GM19468 (cell line): ENCODE data around the gene HSD17B11.
"Not testable (repeated sequence)": the region's sequence is repeated elsewhere in the genome, so short reads cannot be mapped to it uniquely, and the experiment has no call there.

Source experiments
- ATAC-seq: cut with Tn5 transposase; IDR thresholded peaks from one replicate; pipeline ENCODE4 v1.9.1; 2021; ENCODE audit warnings: mild to moderate bottlenecking, moderate library complexity, moderate number of reproducible peaks; ENCODE audit not compliant: unreplicated experiment; ENCODE audit errors: extremely low read depth

HSD17B11 gene, protein sequence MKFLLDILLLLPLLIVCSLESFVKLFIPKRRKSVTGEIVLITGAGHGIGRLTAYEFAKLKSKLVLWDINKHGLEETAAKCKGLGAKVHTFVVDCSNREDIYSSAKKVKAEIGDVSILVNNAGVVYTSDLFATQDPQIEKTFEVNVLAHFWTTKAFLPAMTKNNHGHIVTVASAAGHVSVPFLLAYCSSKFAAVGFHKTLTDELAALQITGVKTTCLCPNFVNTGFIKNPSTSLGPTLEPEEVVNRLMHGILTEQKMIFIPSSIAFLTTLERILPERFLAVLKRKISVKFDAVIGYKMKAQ

DNA sequence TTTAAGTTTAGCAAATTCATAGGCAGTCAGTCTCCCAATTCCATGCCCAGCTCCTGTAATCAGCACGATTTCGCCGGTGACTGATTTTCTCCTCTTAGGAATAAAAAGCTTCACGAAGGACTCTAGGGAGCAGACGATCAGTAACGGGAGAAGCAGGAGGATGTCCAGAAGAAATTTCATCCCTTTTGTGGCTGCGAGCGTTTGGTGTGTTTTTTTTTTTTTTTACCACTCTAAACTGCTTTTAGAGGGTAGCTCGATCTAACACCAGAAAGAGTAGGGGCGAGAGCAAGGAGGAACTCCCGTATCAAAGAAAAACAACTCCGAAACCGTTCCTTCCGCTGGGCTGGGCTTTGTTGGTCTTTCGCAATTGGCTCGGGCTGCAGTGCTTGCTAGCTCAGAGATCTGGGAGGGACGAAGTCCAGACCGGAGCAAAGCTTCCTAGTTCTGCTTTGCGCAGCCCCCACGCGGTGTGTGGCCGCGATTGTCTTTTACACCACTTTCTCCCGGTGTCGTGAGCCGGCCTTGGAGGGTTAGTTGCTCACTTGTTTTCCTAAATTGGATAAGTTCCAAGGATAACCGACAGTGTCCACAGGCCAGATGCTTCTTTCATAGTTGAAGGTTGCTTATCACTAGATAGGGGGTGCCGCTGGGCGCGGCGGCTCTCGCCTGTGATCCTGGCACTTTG lies at the start of gene HSD17B11:
TSS of gene HSD17B11 (minus strand) at position 298 of the 685 bp plus-strand sequence. CDS start at position 180, 118 bp downstream.
- peak; percentile 100 for ATAC-seq

GRCh38 chr4:87433342-87433741 lies 42.4 kb upstream of the HSD17B11 start:
- no peak for ATAC-seq

GRCh38 chr4:87430038-87430437 lies 39.0 kb upstream of the HSD17B11 start:
- no peak for ATAC-seq

- ATAC-seq = no peak
These were observed 38.0 kb upstream of the HSD17B11 start for GRCh38 chr4:87428979-87429378.

GRCh38 chr4:87427518-87427868 lies 36.5 kb upstream of the HSD17B11 start:
- ATAC-seq = no peak

DNA sequence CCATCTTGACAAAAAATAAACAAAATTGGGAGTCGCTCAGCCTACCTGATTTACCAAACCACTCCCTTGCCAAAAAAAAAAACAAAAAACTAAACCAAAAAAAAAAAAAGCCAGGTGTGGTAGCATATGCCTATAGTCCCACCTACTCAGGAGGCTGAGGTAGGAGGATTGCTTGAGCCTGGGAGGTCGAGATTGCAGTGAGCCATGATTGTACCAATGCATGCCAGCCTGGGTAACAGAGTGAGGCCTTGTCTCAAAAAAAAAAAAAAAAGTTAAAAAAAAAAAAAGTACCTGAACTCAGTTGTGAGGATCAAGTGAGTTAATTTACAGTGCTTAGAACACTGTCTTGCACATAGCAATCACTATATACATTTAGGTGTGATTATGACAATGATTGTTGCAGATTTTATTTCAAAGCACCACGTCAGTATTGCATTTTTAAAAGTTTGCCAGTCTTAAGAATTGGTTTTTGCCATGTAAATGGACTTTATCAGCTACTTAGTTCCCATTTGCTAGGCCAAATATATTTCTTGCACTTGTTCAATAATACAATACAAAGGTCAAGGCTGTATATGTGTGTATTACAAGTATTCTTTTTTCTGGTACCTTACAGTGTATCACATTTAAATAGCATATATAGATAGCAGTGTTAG lies 36.0 kb upstream of the HSD17B11 start:
- no peak for ATAC-seq

GRCh38 chr4:87425711-87426110 lies 34.7 kb upstream of the HSD17B11 start:
- no peak for ATAC-seq

GRCh38 chr4:87424099-87424543 lies 33.1 kb upstream of the HSD17B11 start:
- not testable (repeated sequence) for ATAC-seq

GRCh38 chr4:87423317-87424098 lies 32.5 kb upstream of the HSD17B11 start:
- no peak for ATAC-seq

DNA sequence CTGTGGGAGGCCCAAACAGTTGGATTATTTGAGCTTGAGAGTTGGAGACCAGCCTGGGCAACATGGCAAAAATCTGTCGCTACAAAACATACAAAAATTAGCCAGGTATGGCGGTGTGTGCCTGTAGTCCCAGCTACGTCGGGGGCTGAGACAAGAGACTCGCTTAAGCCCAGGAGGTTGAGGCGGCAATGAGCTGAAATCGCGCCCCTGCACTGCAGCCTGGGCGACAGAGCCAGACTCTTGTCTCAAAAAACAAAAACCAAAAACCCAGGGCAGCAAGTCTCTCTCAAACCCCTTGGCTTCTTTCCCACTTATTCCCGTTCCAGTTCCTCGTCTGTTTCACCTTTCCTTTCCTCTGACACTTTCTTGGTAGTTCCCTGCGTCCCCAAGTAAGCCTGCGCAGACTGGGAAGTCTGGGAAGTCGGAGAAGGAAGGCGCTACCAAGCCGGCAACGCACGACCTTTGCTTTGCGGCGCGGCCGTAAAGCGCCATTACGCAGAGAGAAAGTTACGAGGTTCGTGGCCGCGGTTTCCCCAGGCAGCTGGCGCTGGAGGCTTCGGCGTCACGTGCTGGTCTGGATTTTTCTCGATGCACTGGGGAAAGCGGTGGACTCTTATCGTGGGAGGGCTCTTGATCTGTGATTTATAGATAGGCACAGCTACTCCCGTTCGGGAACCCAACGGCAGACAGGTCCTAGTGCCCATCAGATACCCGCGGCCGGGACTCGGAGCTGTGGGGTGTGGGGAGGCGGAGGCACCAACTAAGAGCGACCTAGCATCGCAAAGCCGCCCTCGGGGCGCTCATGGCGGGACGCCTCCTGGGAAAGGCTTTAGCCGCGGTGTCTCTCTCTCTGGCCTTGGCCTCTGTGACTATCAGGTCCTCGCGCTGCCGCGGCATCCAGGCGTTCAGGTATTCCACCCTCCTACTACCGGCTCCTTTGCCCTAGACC lies 31.4 kb upstream of the HSD17B11 start, which contains the start of gene NUDT9:
TSS of gene NUDT9 (plus strand) at position 470 of the 949 bp plus-strand sequence. CDS start at position 803, 333 bp downstream.
- ATAC-seq = peak; percentile 76

DNA sequence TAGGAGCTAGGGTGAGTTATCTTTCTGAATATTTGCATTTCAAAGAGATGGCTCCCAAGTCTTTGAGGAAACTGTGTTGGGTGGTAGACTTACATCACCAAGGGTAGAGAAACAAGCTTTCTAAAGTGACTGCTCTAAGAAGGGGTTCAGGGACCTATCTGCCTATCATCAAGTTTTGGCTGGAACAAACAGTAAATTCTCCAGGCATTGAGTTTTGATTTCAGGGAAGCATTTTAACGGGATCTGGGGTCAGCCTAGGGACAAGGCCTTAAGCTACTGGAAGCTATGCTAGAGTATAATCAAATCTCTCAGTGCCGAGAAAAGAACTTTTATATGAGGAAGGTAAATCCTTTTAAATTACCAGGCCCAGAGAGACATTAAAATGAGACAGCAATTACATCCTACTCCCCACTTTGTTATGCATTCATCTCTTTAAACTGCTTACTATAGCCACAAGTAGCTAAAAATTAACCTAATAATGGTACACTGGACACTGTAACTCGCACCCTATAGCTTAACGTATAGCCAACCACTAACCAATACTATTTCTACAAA lies 29.4 kb upstream of the HSD17B11 start:
- no peak for ATAC-seq

DNA sequence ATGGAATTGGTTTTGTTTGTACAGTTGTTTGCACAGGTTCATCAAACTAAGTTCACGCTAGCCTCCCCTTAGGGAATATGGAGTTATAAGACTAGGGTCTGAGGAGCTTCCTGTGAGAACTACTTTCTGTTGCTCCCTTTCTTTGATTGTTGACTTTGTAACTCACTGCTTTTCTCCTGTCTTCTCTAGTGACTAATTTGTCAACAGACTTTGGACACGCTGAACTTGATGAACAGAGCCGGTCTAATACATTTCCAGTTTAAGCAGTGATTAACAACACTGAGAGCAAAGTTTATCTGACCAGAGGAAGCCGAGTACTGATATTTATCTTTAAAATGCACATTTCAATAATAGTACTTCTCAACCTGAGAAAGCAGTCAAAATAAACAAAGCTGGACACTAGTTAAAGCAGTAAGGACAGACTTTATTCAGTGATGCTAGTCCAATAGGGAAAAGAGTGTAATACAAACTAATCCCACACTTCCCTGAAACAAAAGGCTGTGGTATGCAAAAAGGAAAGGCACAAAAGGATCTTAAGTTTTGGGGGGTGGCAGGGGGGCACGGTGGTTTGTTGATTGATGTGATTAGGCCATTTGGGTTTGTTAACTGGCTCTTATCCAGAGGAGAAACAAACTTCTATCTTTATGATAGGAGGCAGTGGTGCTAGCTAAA lies 28.7 kb upstream of the HSD17B11 start:
- ATAC-seq = no peak

GRCh38 chr4:87418410-87418809 lies 27.4 kb upstream of the HSD17B11 start:
- ATAC-seq = not testable (repeated sequence)

DNA sequence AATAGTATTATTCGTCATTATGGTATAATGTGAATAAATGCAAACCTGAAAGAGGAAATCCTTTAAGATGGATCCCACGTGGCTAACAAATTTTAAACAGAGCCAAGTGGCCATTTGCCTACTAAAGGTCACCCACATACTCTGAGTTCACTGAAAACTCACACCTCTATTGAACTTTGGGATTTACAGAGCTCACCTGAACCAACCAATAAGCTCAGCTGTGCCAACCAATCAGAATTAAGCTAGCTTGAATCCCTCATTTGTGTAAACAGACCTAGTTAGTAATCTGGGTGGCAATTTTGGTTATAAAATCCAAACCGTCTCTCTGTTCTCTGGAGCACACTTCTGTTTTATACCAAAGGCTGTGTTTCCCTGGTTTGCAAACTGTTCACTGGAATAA lies 26.0 kb upstream of the HSD17B11 start:
- ATAC-seq = no peak

GRCh38 chr4:87414816-87415215 lies 23.8 kb upstream of the HSD17B11 start:
- no peak for ATAC-seq

DNA sequence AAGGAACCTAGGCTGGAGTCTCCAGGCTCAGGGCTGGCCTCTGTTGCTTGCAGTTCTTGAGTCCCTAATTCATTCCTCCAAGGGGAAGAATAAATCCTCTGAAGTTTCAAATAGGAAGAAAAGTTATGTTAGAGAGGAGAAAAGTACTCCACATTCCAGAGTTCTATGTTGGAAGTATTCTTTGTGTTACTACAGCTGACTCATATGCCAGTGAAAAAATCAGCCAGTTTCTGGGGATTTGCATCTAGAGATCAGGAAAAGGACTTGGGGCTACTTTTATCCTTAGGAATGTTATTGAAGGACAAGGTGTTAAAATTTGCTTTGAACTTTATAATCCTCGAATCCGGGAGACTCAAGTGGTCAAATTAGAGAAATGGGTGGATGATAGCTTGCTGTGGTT lies 19.7 kb upstream of the HSD17B11 start:
- ATAC-seq = no peak

DNA sequence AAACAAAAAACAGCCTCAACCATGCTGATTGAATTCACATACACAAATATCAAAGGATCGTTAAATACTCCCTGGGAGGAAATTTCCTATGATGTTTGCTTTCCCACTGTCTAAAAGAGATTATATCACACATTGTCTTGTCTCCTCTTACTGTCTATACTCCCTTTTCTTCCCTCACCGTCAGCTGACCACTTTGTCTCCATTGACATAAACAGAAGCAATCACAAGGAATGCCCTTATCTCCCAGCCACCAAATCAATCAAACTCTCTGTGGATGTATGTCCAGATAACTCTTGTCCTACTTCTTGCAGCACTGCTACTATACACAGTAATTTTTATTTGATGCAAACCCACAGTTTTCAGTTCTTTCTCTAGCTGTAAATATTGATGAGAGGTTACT lies 19.2 kb upstream of the HSD17B11 start:
- no peak for ATAC-seq

- no peak for ATAC-seq
These were observed 18.5 kb upstream of the HSD17B11 start for GRCh38 chr4:87409420-87409939.
